NCI-H748 (cell line): ENCODE measurements around the gene CYP8B1.

ENCODE experiments used
- DNase-seq: peaks from one replicate; lab custom pipeline; 2025; ENCODE audit not compliant: unreplicated experiment; lab: John Stamatoyannopoulos, UW

The CYP8B1 gene, protein sequence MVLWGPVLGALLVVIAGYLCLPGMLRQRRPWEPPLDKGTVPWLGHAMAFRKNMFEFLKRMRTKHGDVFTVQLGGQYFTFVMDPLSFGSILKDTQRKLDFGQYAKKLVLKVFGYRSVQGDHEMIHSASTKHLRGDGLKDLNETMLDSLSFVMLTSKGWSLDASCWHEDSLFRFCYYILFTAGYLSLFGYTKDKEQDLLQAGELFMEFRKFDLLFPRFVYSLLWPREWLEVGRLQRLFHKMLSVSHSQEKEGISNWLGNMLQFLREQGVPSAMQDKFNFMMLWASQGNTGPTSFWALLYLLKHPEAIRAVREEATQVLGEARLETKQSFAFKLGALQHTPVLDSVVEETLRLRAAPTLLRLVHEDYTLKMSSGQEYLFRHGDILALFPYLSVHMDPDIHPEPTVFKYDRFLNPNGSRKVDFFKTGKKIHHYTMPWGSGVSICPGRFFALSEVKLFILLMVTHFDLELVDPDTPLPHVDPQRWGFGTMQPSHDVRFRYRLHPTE

DNA sequence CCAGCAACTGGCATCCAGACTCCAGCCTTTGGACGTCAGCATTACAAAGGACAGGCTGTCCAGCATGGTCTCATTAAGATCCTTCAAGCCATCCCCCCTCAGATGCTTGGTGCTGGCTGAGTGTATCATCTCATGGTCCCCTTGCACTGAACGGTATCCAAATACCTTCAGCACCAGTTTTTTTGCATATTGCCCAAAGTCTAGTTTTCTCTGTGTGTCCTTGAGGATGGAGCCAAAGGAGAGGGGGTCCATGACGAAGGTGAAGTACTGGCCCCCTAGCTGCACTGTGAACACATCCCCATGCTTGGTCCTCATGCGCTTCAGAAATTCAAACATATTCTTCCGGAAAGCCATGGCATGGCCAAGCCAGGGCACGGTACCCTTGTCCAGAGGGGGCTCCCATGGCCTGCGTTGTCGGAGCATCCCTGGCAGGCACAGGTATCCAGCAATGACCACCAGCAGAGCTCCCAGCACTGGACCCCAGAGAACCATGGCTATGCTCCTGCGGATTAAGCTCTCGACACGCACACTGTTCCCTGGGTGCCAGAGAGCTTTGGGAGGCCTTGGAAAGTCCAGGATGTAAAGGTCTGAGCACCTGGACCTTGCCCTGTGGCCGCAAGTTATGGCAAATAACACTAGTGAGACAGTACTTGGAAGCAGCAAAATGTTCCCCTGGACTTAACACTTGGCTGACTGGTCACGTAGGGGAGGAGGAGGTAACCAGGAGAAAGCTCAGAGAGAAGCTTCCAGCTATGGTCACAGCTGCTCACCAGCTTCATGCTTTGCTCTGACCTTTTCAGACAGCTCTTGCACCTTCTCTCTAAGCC, at the start of gene CYP8B1:
Gene CYP8B1 (minus strand): TSS at position 555 of the 827 bp plus-strand sequence. CDS start 63 bp downstream, at position 492.
- no peak for DNase-seq

GRCh38 chr3:42923606-42924005, 47.9 kb upstream of the CYP8B1 start:
- DNase-seq = no peak

DNA sequence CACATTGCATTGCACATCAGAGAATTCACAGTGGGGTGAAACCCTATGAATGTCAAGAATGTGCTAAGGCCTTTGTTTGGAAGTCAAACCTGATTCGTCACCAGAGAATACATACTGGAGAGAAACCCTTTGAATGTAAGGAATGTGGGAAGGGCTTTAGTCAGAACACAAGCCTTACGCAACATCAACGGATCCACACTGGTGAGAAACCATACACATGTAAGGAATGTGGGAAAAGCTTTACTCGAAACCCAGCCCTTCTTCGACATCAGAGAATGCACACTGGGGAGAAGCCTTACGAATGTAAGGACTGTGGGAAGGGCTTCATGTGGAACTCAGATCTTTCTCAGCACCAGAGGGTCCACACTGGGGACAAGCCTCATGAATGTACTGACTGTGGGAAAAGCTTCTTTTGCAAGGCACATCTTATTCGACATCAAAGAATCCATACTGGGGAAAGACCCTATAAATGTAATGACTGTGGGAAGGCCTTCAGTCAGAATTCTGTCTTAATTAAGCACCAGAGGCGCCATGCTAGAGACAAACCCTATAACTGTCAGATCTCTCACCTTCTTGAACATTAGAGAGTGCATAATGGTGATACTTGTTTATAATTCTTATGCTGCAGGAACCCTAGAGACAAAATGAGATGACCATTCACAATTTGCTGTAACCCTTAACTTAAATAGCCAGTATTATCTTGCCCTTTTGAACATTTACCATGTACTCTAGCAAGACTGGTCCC, 39.3 kb upstream of the CYP8B1 start:
- DNase-seq = no peak

- no peak for DNase-seq
Measured at GRCh38 chr3:42911551-42911950, 35.9 kb upstream of the CYP8B1 start.

- DNase-seq = no peak
Measured at GRCh38 chr3:42908675-42909074, 33.0 kb upstream of the CYP8B1 start.

DNA sequence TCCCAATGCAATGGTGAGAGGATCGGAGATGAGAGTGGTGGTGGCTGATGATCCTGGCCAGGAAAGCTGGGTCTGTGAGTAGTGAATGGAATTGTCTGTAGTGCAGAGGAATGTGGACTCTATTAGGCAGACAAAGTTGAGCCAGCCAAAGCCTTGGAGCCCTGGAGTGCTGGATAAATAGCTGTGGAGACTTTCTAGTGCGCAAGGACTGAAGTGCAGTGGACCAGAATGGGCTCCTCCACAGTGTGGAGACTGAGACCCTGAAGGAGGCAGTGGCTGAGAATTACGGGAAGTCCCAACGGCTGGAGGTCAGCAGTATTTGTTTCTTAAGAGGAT, 31.1 kb upstream of the CYP8B1 start:
- no peak for DNase-seq

DNA sequence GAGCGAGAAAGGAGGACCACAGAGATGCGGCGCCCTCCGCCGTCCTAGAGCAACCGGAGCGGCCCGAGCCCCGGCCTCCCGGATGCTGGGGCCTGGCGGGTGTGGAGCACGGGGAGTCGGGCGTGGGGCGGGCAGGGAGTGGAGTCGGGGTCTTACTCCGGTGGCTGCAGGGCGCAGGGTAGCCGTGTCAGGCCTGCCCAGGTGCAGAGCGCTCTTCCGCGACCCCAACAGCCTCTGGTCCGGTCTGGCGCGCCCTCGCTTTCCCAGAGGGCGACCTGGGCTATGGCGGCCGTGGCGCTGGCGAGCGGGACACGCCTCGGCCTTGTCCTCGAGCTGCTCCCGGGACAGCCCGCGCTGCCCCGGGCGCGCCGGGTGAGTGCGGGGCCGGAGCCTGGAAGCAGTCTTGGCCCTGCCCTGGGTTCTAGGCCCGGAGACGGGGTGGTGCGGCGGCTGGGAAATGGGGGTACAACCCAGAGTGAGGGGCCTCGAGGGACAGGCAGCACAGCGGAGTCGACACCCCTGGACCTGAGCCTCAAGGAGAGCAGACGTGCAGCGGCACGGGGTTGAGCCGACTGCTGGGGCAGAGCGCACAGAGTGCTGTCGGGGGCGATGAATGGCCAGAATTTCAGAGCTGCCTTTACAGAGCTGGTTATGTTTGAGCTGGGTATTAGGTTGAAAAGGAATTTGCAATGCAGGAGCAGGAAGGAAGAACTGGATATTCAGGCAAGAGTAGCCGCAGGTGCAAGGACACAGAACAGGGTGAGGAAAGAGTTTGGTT, 30.6 kb upstream of the CYP8B1 start, which contains the start of gene ZNF662:
Gene ZNF662 (plus strand): TSS at position 73 of the 778 bp plus-strand sequence. CDS start 1,973 bp downstream, outside the sequence.
- DNase-seq = peak; percentile 66

DNA sequence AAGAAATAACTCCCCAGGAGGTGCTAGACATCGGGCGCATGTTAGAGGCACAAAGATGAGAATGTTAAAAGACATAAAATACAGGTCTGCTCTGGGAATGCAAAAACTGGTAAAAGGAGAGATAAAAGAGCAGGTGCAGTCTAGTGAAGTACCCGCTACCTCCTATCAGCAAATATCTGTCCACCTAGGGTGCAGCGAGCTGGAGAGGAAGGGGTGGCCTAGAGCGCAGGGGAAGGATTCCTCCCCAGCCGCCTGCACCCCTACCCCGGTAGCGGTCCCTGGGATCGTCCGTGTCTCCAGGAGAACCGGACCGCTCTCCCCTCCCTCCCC, 30.0 kb upstream of the CYP8B1 start:
- DNase-seq = no peak

DNA sequence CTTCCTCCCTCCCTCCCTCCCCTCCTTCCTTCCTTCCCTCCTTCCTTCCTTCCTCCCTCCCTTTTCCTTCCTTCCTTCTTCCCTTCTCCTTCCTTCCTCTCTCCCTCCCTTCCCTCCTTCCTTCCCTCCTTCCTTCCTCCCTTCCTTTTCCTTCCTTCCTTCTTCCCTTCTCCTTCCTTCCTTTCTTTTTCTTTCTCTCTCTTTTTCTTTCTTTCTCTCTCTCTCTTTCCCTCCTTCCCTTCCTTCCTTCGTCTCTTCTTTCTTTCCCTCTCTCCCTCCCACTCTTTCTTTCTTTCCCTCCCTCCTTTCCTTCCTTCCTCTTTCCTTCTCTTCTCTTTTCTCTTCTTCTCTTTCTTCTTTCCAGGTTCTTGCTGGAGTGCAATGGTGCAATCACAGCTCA, 28.4 kb upstream of the CYP8B1 start:
- no peak for DNase-seq

DNA sequence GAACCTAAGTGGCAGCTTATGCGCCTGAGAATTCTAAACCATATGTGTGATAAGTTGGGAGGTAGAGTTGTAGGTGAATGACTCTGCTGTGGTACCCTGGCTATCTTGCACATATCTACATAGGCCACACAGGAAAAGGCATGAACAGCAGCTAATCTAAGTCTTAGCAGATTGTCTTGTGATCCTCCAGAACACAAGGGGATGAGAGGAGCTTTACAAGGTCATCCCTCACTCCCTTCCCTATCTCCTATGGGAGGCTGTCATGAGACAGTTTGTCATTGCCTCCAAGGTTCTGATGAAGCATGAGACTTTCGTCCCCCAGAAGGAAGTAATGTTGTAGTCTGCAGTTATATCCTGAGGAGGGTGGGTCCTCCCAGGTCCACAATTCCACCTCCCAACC, 26.6 kb upstream of the CYP8B1 start:
- DNase-seq = no peak

- no peak for DNase-seq
Measured at GRCh38 chr3:42901073-42901415, 25.4 kb upstream of the CYP8B1 start.

DNA sequence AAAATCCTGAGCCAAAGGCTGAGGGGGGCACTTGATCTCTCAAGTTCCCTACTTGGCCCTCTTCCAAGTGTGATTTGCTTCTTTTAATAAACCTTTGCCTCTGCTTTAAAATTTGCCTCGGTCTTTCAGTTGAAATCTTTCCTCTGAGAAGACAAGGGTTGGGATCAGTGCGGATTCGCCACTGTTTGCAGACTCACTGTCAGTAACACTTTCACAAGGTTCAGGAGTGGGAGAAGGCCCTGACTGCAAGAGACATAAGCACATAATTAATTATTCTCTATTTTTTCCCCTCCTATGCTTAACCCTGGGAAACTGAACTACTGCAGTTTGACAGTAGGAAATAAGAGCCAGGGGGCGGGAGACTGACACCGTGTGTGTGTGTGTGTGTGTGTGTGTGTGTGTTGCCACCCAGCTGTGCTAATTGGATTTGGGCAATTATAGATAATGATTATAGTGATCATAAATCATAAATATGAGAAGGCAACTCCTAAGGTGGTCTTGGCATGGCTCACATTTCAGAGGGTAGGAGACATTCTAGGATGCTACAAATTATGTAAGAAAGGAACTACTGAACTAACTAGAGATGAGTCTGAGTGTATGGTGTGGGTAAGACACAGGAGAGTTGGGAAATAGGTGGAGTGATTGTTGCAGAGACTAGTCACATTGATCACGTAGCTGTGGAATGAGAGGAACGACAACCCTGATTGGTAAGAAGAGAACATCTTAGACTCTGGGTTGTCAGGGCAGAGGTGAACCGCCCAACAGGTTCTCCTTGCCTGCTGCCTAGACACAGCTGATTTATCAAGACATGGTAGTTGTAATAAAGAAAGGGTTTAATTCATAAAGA, 24.8 kb upstream of the CYP8B1 start:
- peak; percentile 10 for DNase-seq

- no peak for DNase-seq
Measured at GRCh38 chr3:42898896-42899675, 23.4 kb upstream of the CYP8B1 start.

GRCh38 chr3:42895580-42895868, 19.8 kb upstream of the CYP8B1 start:
- DNase-seq = no peak

GRCh38 chr3:42894698-42895579, 19.3 kb upstream of the CYP8B1 start:
- no peak for DNase-seq

GRCh38 chr3:42892807-42893206, 17.1 kb upstream of the CYP8B1 start:
- DNase-seq = no peak

GRCh38 chr3:42892169-42892568, 16.5 kb upstream of the CYP8B1 start:
- no peak for DNase-seq

- DNase-seq = no peak
Measured at GRCh38 chr3:42891042-42891441, 15.4 kb upstream of the CYP8B1 start.
